OCI-LY3 (cell line): ENCODE measurements around the gene GRIP1.

Experiments used
- EZH2phosphoT487 ChIP-seq: fragments of 200-600 bp; shearing (Covaris generic); IDR thresholded peaks from 2 replicates; pipeline ENCODE4 v1.6.1; 2018; ENCODE audit warnings: antibody characterized with exemption, mixed run types, low read depth
- TF ChIP-seq, protein P1 (sequence below): fragments of 200-600, 300-600 bp; sonication (generic); IDR thresholded peaks from 2 replicates; pipeline ENCODE4 v1.5.1; 2014; ENCODE audit warnings: antibody characterized with exemption, low read length, low read depth

DNA sequence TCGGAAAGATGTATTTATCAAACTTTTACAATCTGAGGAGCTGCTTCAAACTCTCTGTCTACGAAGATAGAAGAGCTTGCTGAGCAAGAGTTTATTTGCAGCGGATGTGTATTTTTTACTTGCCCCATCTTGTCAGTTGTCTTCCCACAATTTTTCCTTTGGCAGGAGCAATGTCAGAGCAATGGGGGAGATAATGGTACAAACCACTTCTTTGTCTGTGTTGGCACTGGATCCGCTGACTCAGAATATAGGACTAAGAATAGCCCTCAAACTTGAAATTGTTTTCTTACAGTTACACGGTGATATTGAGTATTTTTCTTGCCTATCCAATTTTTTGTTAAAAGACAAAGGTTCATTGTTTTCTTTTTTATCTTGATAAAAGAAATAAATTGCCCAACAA is 348.9 kb downstream of the GRIP1 start:
- TF ChIP-seq, protein P1, sequence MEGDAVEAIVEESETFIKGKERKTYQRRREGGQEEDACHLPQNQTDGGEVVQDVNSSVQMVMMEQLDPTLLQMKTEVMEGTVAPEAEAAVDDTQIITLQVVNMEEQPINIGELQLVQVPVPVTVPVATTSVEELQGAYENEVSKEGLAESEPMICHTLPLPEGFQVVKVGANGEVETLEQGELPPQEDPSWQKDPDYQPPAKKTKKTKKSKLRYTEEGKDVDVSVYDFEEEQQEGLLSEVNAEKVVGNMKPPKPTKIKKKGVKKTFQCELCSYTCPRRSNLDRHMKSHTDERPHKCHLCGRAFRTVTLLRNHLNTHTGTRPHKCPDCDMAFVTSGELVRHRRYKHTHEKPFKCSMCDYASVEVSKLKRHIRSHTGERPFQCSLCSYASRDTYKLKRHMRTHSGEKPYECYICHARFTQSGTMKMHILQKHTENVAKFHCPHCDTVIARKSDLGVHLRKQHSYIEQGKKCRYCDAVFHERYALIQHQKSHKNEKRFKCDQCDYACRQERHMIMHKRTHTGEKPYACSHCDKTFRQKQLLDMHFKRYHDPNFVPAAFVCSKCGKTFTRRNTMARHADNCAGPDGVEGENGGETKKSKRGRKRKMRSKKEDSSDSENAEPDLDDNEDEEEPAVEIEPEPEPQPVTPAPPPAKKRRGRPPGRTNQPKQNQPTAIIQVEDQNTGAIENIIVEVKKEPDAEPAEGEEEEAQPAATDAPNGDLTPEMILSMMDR, result no peak
- no peak for TF ChIP-seq EZH2phosphoT487
